ENCODE results near the gene NKX2-2. TPM values are rescaled to one million over a fixed set of nuclear protein-coding genes. Genes with fewer than 3 reads are reported as not detected.

The NKX2-2 gene
- total RNA-seq, 4 donors from 2014 or later: not detected

GRCh38 chr20:21515300-21516179 is 1.7 kb upstream of the NKX2-2 start:
- no peak overlapping the region for H3K27ac ChIP-seq
- 2% methylated on average over 34 of the region's 61 CpGs for WGBS

GRCh38 chr20:21514553-21515251 is 838 bp upstream of the NKX2-2 start:
- Histone ChIP-seq H3K27me3 (peaks cover 100% of the 10 kb centered on the region), H3K4me1 (peaks cover 66% of the 10 kb centered on the region), H3K27ac (no peak overlapping the region), H3K9me3 (no peaks in the 10 kb centered on the region), H3K36me3 (no peaks in the 10 kb centered on the region), H3K4me3 (peak overlapping the region; percentile 41)
- TF ChIP-seq CTCF (IDR thresholded peaks at IDR 0.05) (no peak), POLR2AphosphoS5 (IDR thresholded peaks at IDR 0.05) (no peak), EP300 (IDR thresholded peaks at IDR 0.05) (no peak), POLR2A (IDR thresholded peaks at IDR 0.05) (no peak)
- WGBS: 2% methylated on average over 24 of the region's 39 CpGs
- no peak for DNase-seq (ENCODE audit: low spot score in 2 of 2)

More at GRCh38 chr20:21515300-21516179, 1.7 kb upstream of the NKX2-2 start:
- Histone ChIP-seq H3K4me1 (peaks cover 57% of the 10 kb centered on the region), H3K9me3 (no peaks in the 10 kb centered on the region), H3K4me3 (peak overlapping the region; percentile 41), H3K36me3 (no peaks in the 10 kb centered on the region), H3K27me3 (peaks cover 100% of the 10 kb centered on the region)
- TF ChIP-seq CTCF (IDR thresholded peaks at IDR 0.05) (no peak), POLR2AphosphoS5 (IDR thresholded peaks at IDR 0.05) (no peak), POLR2A (IDR thresholded peaks at IDR 0.05) (no peak), EP300 (IDR thresholded peaks at IDR 0.05) (no peak)
- DNase-seq (ENCODE audit: low spot score in 2 of 2): no peak

GRCh38 chr20:21513181-21513663 is 642 bp downstream of the NKX2-2 start:
- no peaks in the 10 kb centered on the region for H3K36me3 ChIP-seq
- 3% methylated on average over 13 of the region's 30 CpGs for WGBS
- H3K4me1 ChIP-seq: peaks cover 73% of the 10 kb centered on the region
- H3K9me3 ChIP-seq: no peaks in the 10 kb centered on the region
- no peak overlapping the region for H3K27ac ChIP-seq
- TF ChIP-seq POLR2AphosphoS5 (IDR thresholded peaks at IDR 0.05) (no peak), CTCF (IDR thresholded peaks at IDR 0.05) (no peak), POLR2A (IDR thresholded peaks at IDR 0.05) (no peak), EP300 (IDR thresholded peaks at IDR 0.05) (no peak)
- peaks cover 100% of the 10 kb centered on the region for H3K27me3 ChIP-seq
- H3K4me3 ChIP-seq: peak overlapping the region; percentile 44
- no peak for DNase-seq (ENCODE audit: low spot score in 2 of 2)

- Histone ChIP-seq H3K27me3 (peaks cover 100% of the 10 kb centered on the region), H3K27ac (no peak overlapping the region), H3K9me3 (no peaks in the 10 kb centered on the region), H3K4me3 (peak overlapping the region; percentile 44), H3K36me3 (no peaks in the 10 kb centered on the region), H3K4me1 (peaks cover 73% of the 10 kb centered on the region)
- DNase-seq (ENCODE audit: low spot score in 2 of 2): no peak
- 4% methylated on average over 11 of the region's 34 CpGs for WGBS
- TF ChIP-seq CTCF (IDR thresholded peaks at IDR 0.05) (no peak), EP300 (IDR thresholded peaks at IDR 0.05) (no peak), POLR2A (IDR thresholded peaks at IDR 0.05) (no peak)
Observed at GRCh38 chr20:21512634-21513180, 1.2 kb downstream of the NKX2-2 start.
